ENCODE results near the gene ATXN10. TPM values are rescaled to one million over a fixed set of nuclear protein-coding genes. Genes with fewer than 3 reads are reported as not detected.

Gene ATXN10
- total RNA-seq, 1 experiment from 2014 or later: 23.2 TPM

- no peak for DNase-seq (ENCODE audit: low spot score)
Measured at GRCh38 chr22:45889539-45890350, 218.1 kb downstream of the ATXN10 start.

GRCh38 chr22:45890351-45890635, 218.7 kb downstream of the ATXN10 start:
- no peak for DNase-seq (ENCODE audit: low spot score)

GRCh38 chr22:45891021-45891421, 219.4 kb downstream of the ATXN10 start:
- DNase-seq (ENCODE audit: low spot score): no peak

- DNase-seq (ENCODE audit: low spot score): no peak
Measured at GRCh38 chr22:45891471-45891995, 219.9 kb downstream of the ATXN10 start.

- DNase-seq (ENCODE audit: low spot score): no peak
Measured at GRCh38 chr22:45891996-45892621, 220.5 kb downstream of the ATXN10 start.

- no peak for DNase-seq (ENCODE audit: low spot score)
Measured at GRCh38 chr22:45892681-45893461, 221.2 kb downstream of the ATXN10 start.

- DNase-seq (ENCODE audit: low spot score): no peak
Measured at GRCh38 chr22:45893516-45893915, 221.9 kb downstream of the ATXN10 start.

Small RNA genes lying within 50 kb of the gene (small RNA-seq; reads per million reads assigned to genes)
- gene MIR4762: not detected
- not detected for gene RNU6-1161P

Other genes starting within 250 kb of the ATXN10 start
- 0.43 and 0.63 TPM in 2 replicates for gene FBLN1, start 169.0 kb upstream of the ATXN10 start, total RNA-seq (2014; rRNA removed; shearing (Covaris generic))